B cell (primary cell): ENCODE data around the gene LAMTOR2. TPM values are rescaled to one million over a fixed set of nuclear protein-coding genes. Genes with fewer than 3 reads are reported as not detected.

Experiments used
- ATAC-seq: fragments of 200-7000 bp; cut with Tn5 transposase; one replicate; pipeline ENCODE4 v1.10.0; 2021; ENCODE audit warnings: low read depth, mild to moderate bottlenecking, moderate number of reproducible peaks, moderate library complexity
- CTCF ChIA-PET: fragments of 350-600 bp; sonication (Branson Sonifier 250); formaldehyde crosslinking; loops from one replicate; lab custom pipeline; 2021; ENCODE audit warnings: antibody characterized with exemption, inconsistent platforms; lab: Charles Lee
- POLR2A ChIA-PET: fragments of 350-600 bp; sonication (Branson Sonifier 250); formaldehyde crosslinking; loops from one replicate; lab custom pipeline; 2021; ENCODE audit warnings: antibody characterized with exemption; lab: Charles Lee
- DNase-seq: peaks from one replicate; pipeline ENCODE4 v3.0.0; 2013
- H2AFZ ChIP-seq: 2 replicates; pipeline ENCODE4 v1.6.1; 2012; ENCODE audit warnings: mild to moderate bottlenecking, low read depth, low read length; ENCODE audit not compliant: insufficient read depth, poor library complexity, severe bottlenecking
- H3K27ac ChIP-seq, 2 donors: 1 replicate in 1 of 2; 2 replicates in 1 of 2; pipeline ENCODE4 v1.5.1; 2012 to 2013; ENCODE audit warnings: low read length in 2 of 2, mild to moderate bottlenecking in 2 of 2, moderate library complexity in 1 of 2
- H3K27me3 ChIP-seq, 4 experiments: fragments of 200-600 bp in 1 of 4; sonication (generic) in 1 of 4; replicated peaks in 1 of 4; 1 replicate in 2 of 4; 2 replicates in 2 of 4; pipeline versions ENCODE4 v1.6.1 to v1.7.0; 2013 to 2016; ENCODE audit warnings: low read length in 3 of 4, mild to moderate bottlenecking in 2 of 4, mixed read lengths in 1 of 4, moderate library complexity in 1 of 4; ENCODE audit not compliant: insufficient read depth in 4 of 4, control insufficient read depth in 3 of 4; ENCODE audit errors: control extremely low read depth in 1 of 4
- H3K36me3 ChIP-seq, 2 experiments: replicated peaks in 1 of 2; 1 replicate in 1 of 2; 2 replicates in 1 of 2; pipeline versions ENCODE4 v1.6.1 to v1.7.1; 2013; ENCODE audit warnings: low read length in 1 of 2; ENCODE audit not compliant: insufficient read depth in 2 of 2, control insufficient read depth in 1 of 2; ENCODE audit errors: control extremely low read depth in 1 of 2, extremely low read depth in 1 of 2
- H3K4me1 ChIP-seq, 2 donors: fragments of 200-600 bp in 1 of 2; sonication (generic) in 1 of 2; 1 replicate in 1 of 2; 2 replicates in 1 of 2; pipeline versions ENCODE4 v1.5.1 to v1.6.1; 2013 to 2017; ENCODE audit warnings: low read length in 2 of 2; ENCODE audit not compliant: control insufficient read depth in 2 of 2, insufficient read depth in 2 of 2
- H3K4me2 ChIP-seq: replicated peaks from 2 replicates; pipeline ENCODE3; 2012; ENCODE audit warnings: mild to moderate bottlenecking, low read depth, low read length; ENCODE audit not compliant: poor library complexity, severe bottlenecking
- H3K4me3 ChIP-seq, 5 experiments: fragments of 200-600 bp in 1 of 5; sonication (generic) in 1 of 5; 1 replicate in 3 of 5; 2 replicates in 2 of 5; pipeline versions ENCODE4 v1.5.1 to v1.7.0; 2011 to 2016; ENCODE audit warnings: low read length in 4 of 5, mild to moderate bottlenecking in 4 of 5, low read depth in 2 of 5, control low read depth in 1 of 5, moderate library complexity in 1 of 5; ENCODE audit not compliant: insufficient read depth in 1 of 5; ENCODE audit errors: control extremely low read depth in 1 of 5, extremely low read depth in 1 of 5
- H3K79me2 ChIP-seq: fragments of 200-600 bp; sonication (generic); one replicate; pipeline ENCODE4 v1.6.0; 2016; ENCODE audit warnings: low read length; ENCODE audit not compliant: control insufficient read depth, insufficient read depth
- H3K9ac ChIP-seq: fragments of 200-600 bp; sonication (generic); 2 replicates; pipeline ENCODE4 v1.6.1; 2017; ENCODE audit warnings: mild to moderate bottlenecking, low read length, moderate library complexity
- H3K9me3 ChIP-seq, 3 donors: one replicate each; pipeline versions ENCODE4 v1.6.1 to v1.7.1; 2013; ENCODE audit warnings: low read length in 2 of 3; ENCODE audit not compliant: control insufficient read depth in 2 of 3, insufficient read depth in 1 of 3; ENCODE audit errors: control extremely low read depth in 1 of 3
- H4K20me1 ChIP-seq: 2 replicates; pipeline ENCODE4 v1.6.0; 2012; ENCODE audit warnings: mild to moderate bottlenecking, low read length; ENCODE audit not compliant: insufficient read depth, control insufficient read depth, poor library complexity, severe bottlenecking
- H3K27ac Mint-ChIP-seq: one replicate; pipeline ENCODE4 v1.8.0; 2021; ENCODE audit warnings: mixed read lengths
- H3K27me3 Mint-ChIP-seq: one replicate; pipeline ENCODE4 v1.8.0; 2021; ENCODE audit warnings: mixed read lengths
- H3K4me1 Mint-ChIP-seq: one replicate; pipeline ENCODE4 v1.8.0; 2021; ENCODE audit warnings: mixed read lengths
- H3K4me3 Mint-ChIP-seq: one replicate; pipeline ENCODE4 v1.8.0; 2021; ENCODE audit warnings: mixed read lengths
- H3K9me3 Mint-ChIP-seq: one replicate; pipeline ENCODE4 v1.8.0; 2022; ENCODE audit warnings: mixed read lengths; ENCODE audit not compliant: insufficient read depth
- CTCF ChIP-seq: fragments of 200-600 bp; IDR thresholded peaks from one replicate; pipeline ENCODE4 v1.8.0; 2022; ENCODE audit warnings: antibody characterized with exemption, mild to moderate bottlenecking
- EZH2 ChIP-seq: IDR thresholded peaks from 2 replicates; pipeline ENCODE4 v1.6.1; 2012; ENCODE audit warnings: borderline replicate concordance, low read depth, mild to moderate bottlenecking, moderate library complexity, low read length; ENCODE audit not compliant: insufficient read depth, poor library complexity, severe bottlenecking
- WGBS: methylation state at CpG from one replicate; pipeline ENCODE4 v1.1.5; 2013; ENCODE audit warnings: missing lambda C conversion rate; ENCODE audit not compliant: insufficient coverage; 5-methylcytosine and 5-hydroxymethylcytosine counted together
- intact Hi-C: fragments of 100-400 bp; cut with micrococcal nuclease; formaldehyde crosslinking; loops from one replicate; pipeline ENCODE4 v1.10.0; 2022
- polyA plus RNA-seq: library from polyadenylated mRNA; depleted of rRNA; stranded (reverse); fragments of >200 nt; gene quantifications from 2 replicates; pipeline ENCODE4 v1.2.3, GENCODE V29; 2012
- total RNA-seq, 2 donors: library from RNA; stranded (reverse); fragments of 120-200 nt in 1 of 2; gene quantifications; 1 replicate in 1 of 2; 2 replicates in 1 of 2; pipeline versions ENCODE4 v1.2.3 to v1.2.4, GENCODE V29; 2013 to 2022

The LAMTOR2 gene
- total and polyA plus RNA-seq, 2 donors (not counting 1 experiment from before 2014, with no cell fraction given) = 31.5 to 55.9 TPM

- Mint-ChIP-seq H3K27ac (no peak overlapping the region), H3K4me1 (peaks cover 40% of the 10 kb centered on the region), H3K27me3 (peaks cover 2% of the 10 kb centered on the region), H3K4me3 (no peak overlapping the region), H3K9me3 (no peaks in the 10 kb centered on the region)
- DNase-seq (no peak), ATAC-seq (no peak)
- no peak overlapping the region for H2AFZ ChIP-seq
- intact Hi-C loops = no loop called here
- peaks cover 22 to 41% of the 10 kb centered on the region in 2 donors for H3K4me1 ChIP-seq
- 96% methylated on average over 2 of the region's 5 CpGs for WGBS
- no peak overlapping the region for H3K27ac ChIP-seq
- no peaks in the 10 kb centered on the region for H3K79me2 ChIP-seq
- no peak overlapping the region for H3K9ac ChIP-seq
- ChIA-PET POLR2A (no interaction called here), CTCF (interaction anchor here (0.6 to 1.7 kb wide), 2 partner anchors 12 to 746 kb away, joined by 4 read pairs; no protein-coding TSS in a partner anchor)
- H3K4me3 ChIP-seq = no peak overlapping the region
- H3K27me3 ChIP-seq = peaks cover 0 to 20% (median 8%) of the 10 kb centered on the region in 4 experiments
- TF ChIP-seq EZH2 (no peak), CTCF (no peak)
- peaks cover 0 to 4% (median 0%) of the 10 kb centered on the region in 3 donors for H3K9me3 ChIP-seq
- no peak overlapping the region for H3K4me2 ChIP-seq
- H4K20me1 ChIP-seq = no peaks in the 10 kb centered on the region
- H3K36me3 ChIP-seq = no peaks in the 10 kb centered on the region
Observed at GRCh38 chr1:156078728-156079127, 24.1 kb downstream of the LAMTOR2 start.

GRCh38 chr1:156079762-156080161 is 25.2 kb downstream of the LAMTOR2 start:
- 100% methylated on average over 5 of the region's 5 CpGs for WGBS

More at GRCh38 chr1:156079762-156080161, 25.2 kb downstream of the LAMTOR2 start:
- H3K4me1 ChIP-seq = peaks cover 22 to 41% of the 10 kb centered on the region in 2 donors
- no peaks in the 10 kb centered on the region for H4K20me1 ChIP-seq
- Mint-ChIP-seq H3K27ac (no peak overlapping the region), H3K4me1 (peaks cover 42% of the 10 kb centered on the region), H3K4me3 (no peak overlapping the region), H3K9me3 (no peaks in the 10 kb centered on the region), H3K27me3 (peaks cover 6% of the 10 kb centered on the region)
- no peaks in the 10 kb centered on the region for H3K79me2 ChIP-seq
- H3K27ac ChIP-seq = no peak overlapping the region
- DNase-seq (no peak), ATAC-seq (no peak)
- H3K27me3 ChIP-seq = peaks cover 0 to 30% (median 15%) of the 10 kb centered on the region in 4 experiments
- H3K9ac ChIP-seq = no peak overlapping the region
- peaks cover 0 to 4% (median 0%) of the 10 kb centered on the region in 3 donors for H3K9me3 ChIP-seq
- ChIA-PET CTCF (no interaction called here), POLR2A (no interaction called here)
- no peak overlapping the region for H2AFZ ChIP-seq
- TF ChIP-seq CTCF (no peak), EZH2 (no peak)
- H3K36me3 ChIP-seq = no peaks in the 10 kb centered on the region
- H3K4me3 ChIP-seq = no peak overlapping the region
- no peak overlapping the region for H3K4me2 ChIP-seq
- intact Hi-C loops = no loop called here
